ENCODE results near the gene NBEAL1. TPM values are rescaled to one million over a fixed set of nuclear protein-coding genes. Genes with fewer than 3 reads are reported as not detected.
"Not testable (repeated sequence)": the region's sequence is repeated elsewhere in the genome, so short reads cannot be mapped to it uniquely, and the experiment has no call there.

NBEAL1 gene
- 7.8 and 8.0 TPM in 2 replicates for total RNA-seq (2014; rRNA removed; shearing (Covaris generic))

GRCh38 chr2:203014456-203015199 lies at the start of gene NBEAL1:
TSS of gene NBEAL1 (plus strand) at chr2:203014875. CDS start at chr2:203016385, 1,510 bp downstream.
- in situ Hi-C loops (cut with HindIII; ENCODE audit: low sequenced_read_pairs), result no loop called here
- DNase-seq (ENCODE audit: low spot score), result peak; percentile 98

- in situ Hi-C loops (cut with HindIII; ENCODE audit: low sequenced_read_pairs), result no loop called here
- no peak for DNase-seq (ENCODE audit: low spot score)
Observed at GRCh38 chr2:202965810-202966460, 48.7 kb upstream of the NBEAL1 start.

GRCh38 chr2:202969404-202969803 lies 45.3 kb upstream of the NBEAL1 start:
- DNase-seq (ENCODE audit: low spot score); in situ Hi-C loops (cut with HindIII; ENCODE audit: low sequenced_read_pairs): not testable (repeated sequence)

GRCh38 chr2:202976809-202977208 lies 37.9 kb upstream of the NBEAL1 start:
- in situ Hi-C loops (cut with HindIII; ENCODE audit: low sequenced_read_pairs), result no loop called here
- no peak for DNase-seq (ENCODE audit: low spot score)

GRCh38 chr2:202982779-202983491 lies 31.7 kb upstream of the NBEAL1 start:
- no peak for DNase-seq (ENCODE audit: low spot score)
- in situ Hi-C loops (cut with HindIII; ENCODE audit: low sequenced_read_pairs), result no loop called here

- DNase-seq (ENCODE audit: low spot score), result no peak
- in situ Hi-C loops (cut with HindIII; ENCODE audit: low sequenced_read_pairs), result no loop called here
Observed at GRCh38 chr2:202989749-202990148, 24.9 kb upstream of the NBEAL1 start.

- no peak for DNase-seq (ENCODE audit: low spot score)
- in situ Hi-C loops (cut with HindIII; ENCODE audit: low sequenced_read_pairs), result no loop called here
Observed at GRCh38 chr2:202990501-202990900, 24.2 kb upstream of the NBEAL1 start.

GRCh38 chr2:202997113-202997512 lies 17.6 kb upstream of the NBEAL1 start:
- in situ Hi-C loops (cut with HindIII; ENCODE audit: low sequenced_read_pairs); DNase-seq (ENCODE audit: low spot score): not testable (repeated sequence)

- DNase-seq (ENCODE audit: low spot score), result no peak
- in situ Hi-C loops (cut with HindIII; ENCODE audit: low sequenced_read_pairs), result no loop called here
Observed at GRCh38 chr2:203002054-203002821, 12.4 kb upstream of the NBEAL1 start.

GRCh38 chr2:203003716-203004115 lies 11.0 kb upstream of the NBEAL1 start:
- DNase-seq (ENCODE audit: low spot score), result no peak
- in situ Hi-C loops (cut with HindIII; ENCODE audit: low sequenced_read_pairs), result no loop called here

- in situ Hi-C loops (cut with HindIII; ENCODE audit: low sequenced_read_pairs), result no loop called here
- DNase-seq (ENCODE audit: low spot score), result peak; percentile 34
Observed at GRCh38 chr2:203016716-203017115, 2.0 kb downstream of the NBEAL1 start.

- peak; percentile 52 for DNase-seq (ENCODE audit: low spot score)
- in situ Hi-C loops (cut with HindIII; ENCODE audit: low sequenced_read_pairs), result no loop called here
Observed at GRCh38 chr2:203018181-203018580, 3.5 kb downstream of the NBEAL1 start.

- in situ Hi-C loops (cut with HindIII; ENCODE audit: low sequenced_read_pairs), result no loop called here
- peak; percentile 15 for DNase-seq (ENCODE audit: low spot score)
Observed at GRCh38 chr2:203019142-203019541, 4.5 kb downstream of the NBEAL1 start.

GRCh38 chr2:203021991-203022390 lies 7.3 kb downstream of the NBEAL1 start:
- in situ Hi-C loops (cut with HindIII; ENCODE audit: low sequenced_read_pairs), result no loop called here
- no peak for DNase-seq (ENCODE audit: low spot score)

- in situ Hi-C loops (cut with HindIII; ENCODE audit: low sequenced_read_pairs), result no loop called here
- DNase-seq (ENCODE audit: low spot score), result no peak
Observed at GRCh38 chr2:203022751-203023150, 8.1 kb downstream of the NBEAL1 start.

- in situ Hi-C loops (cut with HindIII; ENCODE audit: low sequenced_read_pairs), result no loop called here
- no peak for DNase-seq (ENCODE audit: low spot score)
Observed at GRCh38 chr2:203025592-203025991, 10.9 kb downstream of the NBEAL1 start.

- in situ Hi-C loops (cut with HindIII; ENCODE audit: low sequenced_read_pairs), result no loop called here
Observed at GRCh38 chr2:203030545-203030944, 15.9 kb downstream of the NBEAL1 start.

GRCh38 chr2:203030991-203031390 lies 16.3 kb downstream of the NBEAL1 start:
- in situ Hi-C loops (cut with HindIII; ENCODE audit: low sequenced_read_pairs), result no loop called here
- DNase-seq (ENCODE audit: low spot score), result no peak

More at GRCh38 chr2:203030545-203030944, 15.9 kb downstream of the NBEAL1 start:
- DNase-seq (ENCODE audit: low spot score), result no peak

- in situ Hi-C loops (cut with HindIII; ENCODE audit: low sequenced_read_pairs), result no loop called here
Observed at GRCh38 chr2:203033395-203033794, 18.7 kb downstream of the NBEAL1 start.

More at GRCh38 chr2:203033395-203033794, 18.7 kb downstream of the NBEAL1 start:
- no peak for DNase-seq (ENCODE audit: low spot score)
